ENCODE data around the gene SH3PXD2A.

SH3PXD2A gene

GRCh38 chr10:103598654-103599115 is 256.7 kb downstream of the SH3PXD2A start:
- H3K36me3 ChIP-seq (ENCODE audit: insufficient read depth): no peaks in the 10 kb centered on the region
- peak; percentile 56 for TF ChIP-seq CTCF (conservative IDR thresholded peaks at IDR 0.05; ENCODE audit: low read depth, low read length)
- no peaks in the 10 kb centered on the region for H3K27me3 ChIP-seq (ENCODE audit: insufficient read depth, low read depth)
- no peak overlapping the region for H3K4me2 ChIP-seq
- H3K9ac ChIP-seq: no peak overlapping the region
- no peak overlapping the region for H3K4me3 ChIP-seq (IDR thresholded peaks at IDR 0.05; ENCODE audit: insufficient read depth, low read depth, low read length)
- no peak overlapping the region for H2AFZ ChIP-seq (ENCODE audit: low read depth)
- H4K20me1 ChIP-seq (ENCODE audit: insufficient read depth): no peaks in the 10 kb centered on the region
- no peak overlapping the region for H3K27ac ChIP-seq
- H3K79me2 ChIP-seq (ENCODE audit: insufficient read depth, low read depth): no peaks in the 10 kb centered on the region
- H3K4me1 ChIP-seq (ENCODE audit: low read depth, poor library complexity, severe bottlenecking): no peaks in the 10 kb centered on the region

DNA sequence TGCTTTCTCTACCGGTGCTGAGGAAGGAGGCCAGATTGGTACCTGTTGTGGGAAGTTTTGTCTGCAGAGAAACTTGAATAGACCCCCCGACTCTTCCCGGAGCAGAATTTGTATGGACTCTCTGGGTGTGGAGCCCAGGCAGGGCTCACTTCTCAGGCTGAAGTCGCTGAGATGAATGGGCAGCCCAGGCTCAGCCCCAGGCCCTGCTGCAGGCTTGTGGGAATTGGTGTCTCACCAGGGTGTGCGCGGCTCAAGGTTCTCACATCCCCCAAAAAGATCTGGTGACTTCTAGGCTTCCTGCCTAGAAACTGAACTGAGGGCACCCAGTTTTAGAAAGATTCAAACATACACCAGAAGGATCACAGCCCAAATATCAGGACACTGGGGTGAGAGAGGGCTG is 258.4 kb downstream of the SH3PXD2A start:
- H4K20me1 ChIP-seq (ENCODE audit: insufficient read depth): no peaks in the 10 kb centered on the region
- H3K4me2 ChIP-seq: no peak overlapping the region
- H3K4me1 ChIP-seq (ENCODE audit: low read depth, poor library complexity, severe bottlenecking): no peaks in the 10 kb centered on the region
- H3K9ac ChIP-seq: no peak overlapping the region
- no peaks in the 10 kb centered on the region for H3K36me3 ChIP-seq (ENCODE audit: insufficient read depth)
- no peak overlapping the region for H2AFZ ChIP-seq (ENCODE audit: low read depth)
- no peak overlapping the region for H3K4me3 ChIP-seq (IDR thresholded peaks at IDR 0.05; ENCODE audit: insufficient read depth, low read depth, low read length)
- no peak for TF ChIP-seq CTCF (conservative IDR thresholded peaks at IDR 0.05; ENCODE audit: low read depth, low read length)
- no peaks in the 10 kb centered on the region for H3K79me2 ChIP-seq (ENCODE audit: insufficient read depth, low read depth)
- H3K27ac ChIP-seq: no peak overlapping the region
- H3K27me3 ChIP-seq (ENCODE audit: insufficient read depth, low read depth): no peaks in the 10 kb centered on the region

DNA sequence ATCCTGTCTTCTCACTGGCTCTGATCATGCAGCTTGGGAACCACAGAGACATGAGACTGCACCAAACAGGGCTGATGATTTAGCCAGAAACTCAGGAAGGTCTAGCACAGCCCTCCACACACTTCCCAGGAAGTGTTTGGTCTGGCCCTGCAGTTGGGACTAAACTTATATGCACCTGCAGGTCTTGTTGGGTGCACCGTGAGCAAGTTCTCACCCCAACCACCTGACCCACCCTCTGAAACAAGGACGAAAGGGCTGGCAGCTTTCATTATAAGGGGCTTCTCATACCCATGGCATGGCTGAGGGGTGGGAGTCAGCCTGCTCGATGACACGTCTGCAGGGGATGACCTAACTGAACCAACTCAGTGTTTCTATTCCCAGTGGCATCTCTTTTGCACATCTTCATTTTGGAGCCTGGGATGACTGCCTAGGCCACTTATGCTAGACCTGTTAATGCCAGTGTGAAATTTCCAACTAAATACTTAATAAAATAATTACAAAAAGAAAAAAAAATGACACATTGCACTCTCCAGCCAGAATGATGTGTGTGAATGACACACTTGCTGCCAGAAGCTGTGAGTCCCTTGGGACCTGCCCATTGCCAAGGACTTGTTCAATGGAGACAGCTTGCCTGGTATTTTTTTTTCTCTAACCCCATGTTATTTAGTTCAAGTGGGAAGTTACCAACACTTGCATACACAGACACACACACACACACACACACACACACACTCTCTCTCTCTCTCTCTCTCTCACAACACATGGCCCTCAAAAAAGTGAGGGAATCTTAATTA is 259.2 kb downstream of the SH3PXD2A start:
- Histone ChIP-seq H3K4me3 (IDR thresholded peaks at IDR 0.05; ENCODE audit: insufficient read depth, low read depth, low read length) (no peak overlapping the region), H3K36me3 (ENCODE audit: insufficient read depth) (no peaks in the 10 kb centered on the region), H3K4me2 (no peak overlapping the region), H3K27ac (no peak overlapping the region), H3K79me2 (ENCODE audit: insufficient read depth, low read depth) (no peaks in the 10 kb centered on the region), H4K20me1 (ENCODE audit: insufficient read depth) (no peaks in the 10 kb centered on the region), H3K9ac (no peak overlapping the region), H2AFZ (ENCODE audit: low read depth) (no peak overlapping the region), H3K27me3 (ENCODE audit: insufficient read depth, low read depth) (no peaks in the 10 kb centered on the region), H3K4me1 (ENCODE audit: low read depth, poor library complexity, severe bottlenecking) (no peaks in the 10 kb centered on the region)
- no peak for TF ChIP-seq CTCF (conservative IDR thresholded peaks at IDR 0.05; ENCODE audit: low read depth, low read length)

DNA sequence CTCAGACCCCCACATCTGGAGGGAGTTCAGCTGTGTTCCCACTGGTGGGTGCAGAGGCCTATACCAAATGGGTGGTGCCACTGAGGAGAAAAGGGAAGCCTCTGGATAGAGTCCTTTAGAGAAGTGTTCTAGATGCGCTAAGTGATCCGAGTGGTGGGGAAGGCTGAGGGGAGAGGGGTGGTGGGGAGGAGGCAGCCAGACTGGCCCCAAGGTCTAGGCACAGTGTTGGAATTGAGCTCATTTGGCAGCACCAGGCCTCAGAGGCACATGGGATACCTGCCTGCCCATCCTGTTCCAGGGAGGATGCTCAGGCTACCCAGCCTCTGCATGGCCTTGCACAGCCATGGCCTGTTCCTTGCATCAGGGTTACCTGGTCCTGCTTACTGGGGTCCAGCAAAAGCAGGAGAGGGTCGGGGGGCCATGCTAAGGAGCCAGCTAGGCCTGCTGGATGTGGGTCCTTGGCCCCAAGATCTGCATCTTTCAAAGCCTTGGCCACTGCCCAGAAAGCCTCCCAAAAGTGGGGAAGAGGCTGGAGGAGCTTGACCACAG is 262.3 kb downstream of the SH3PXD2A start:
- no peak overlapping the region for H3K4me2 ChIP-seq
- no peaks in the 10 kb centered on the region for H4K20me1 ChIP-seq (ENCODE audit: insufficient read depth)

More for the DNA sequence above, 262.3 kb downstream of the SH3PXD2A start:
- no peak overlapping the region for H3K4me3 ChIP-seq (IDR thresholded peaks at IDR 0.05; ENCODE audit: insufficient read depth, low read depth, low read length)
- H3K27me3 ChIP-seq (ENCODE audit: insufficient read depth, low read depth): no peaks in the 10 kb centered on the region
- no peak overlapping the region for H3K9ac ChIP-seq
- H3K79me2 ChIP-seq (ENCODE audit: insufficient read depth, low read depth): no peaks in the 10 kb centered on the region
- H3K27ac ChIP-seq: no peak overlapping the region
- no peaks in the 10 kb centered on the region for H3K36me3 ChIP-seq (ENCODE audit: insufficient read depth)
- H2AFZ ChIP-seq (ENCODE audit: low read depth): no peak overlapping the region
- no peaks in the 10 kb centered on the region for H3K4me1 ChIP-seq (ENCODE audit: low read depth, poor library complexity, severe bottlenecking)
- TF ChIP-seq CTCF (conservative IDR thresholded peaks at IDR 0.05; ENCODE audit: low read depth, low read length): peak; percentile 71

All from KMS-11 (cell line).